Vagina (tissue), 2 donors: ENCODE data around the gene N4BP2.

Experiments used
- CTCF ChIP-seq, 3 experiments: fragments of 450-650 bp in 2 of 3; fragments of 200-600 bp in 1 of 3; sonication (generic) in 1 of 3; IDR thresholded peaks; one replicate each; pipeline ENCODE4 v1.5.1; 2017 to 2019; ENCODE audit warnings: antibody characterized with exemption in 3 of 3, mild to moderate bottlenecking in 2 of 3, moderate library complexity in 2 of 3
- POLR2A ChIP-seq, 2 donors: fragments of 450-650 bp; IDR thresholded peaks; one replicate each; pipeline ENCODE4 v1.6.1; 2017; ENCODE audit warnings: antibody characterized with exemption in 2 of 2, mild to moderate bottlenecking in 2 of 2, moderate library complexity in 2 of 2
- POLR2AphosphoS5 ChIP-seq, 2 donors: sonication (generic); formaldehyde crosslinking; IDR thresholded peaks; one replicate each; pipeline ENCODE4 v1.9.0; 2017; ENCODE audit warnings: antibody characterized with exemption in 2 of 2, mild to moderate bottlenecking in 2 of 2, low read depth in 1 of 2; ENCODE audit not compliant: insufficient read depth in 1 of 2

GRCh38 chr4:40118861-40119260 is 62.2 kb downstream of the N4BP2 start:
- TF ChIP-seq CTCF (IDR thresholded peaks at IDR 0.05) (no peak), POLR2A (IDR thresholded peaks at IDR 0.05) (no peak), POLR2AphosphoS5 (IDR thresholded peaks at IDR 0.05; ENCODE audit: insufficient read depth in 1 of 2, low read depth in 1 of 2) (no peak)
